Activated CD4-positive, alpha-beta T cell treated with anti-CD3 and anti-CD28 coated beads for 24 hours (primary cell): Measurements from ENCODE around the gene CIDEC.

Experiments
- DNase-seq, 2 donors: peaks; one replicate each; pipeline ENCODE4 v3.0.0-alpha.2; 2020; ENCODE audit warnings: low read depth in 2 of 2

The CIDEC gene

GRCh38 chr3:9879830-9880549, at the start of gene CIDEC:
CIDEC (minus strand) TSS chr3:9880253; CDS start chr3:9878486, 1,767 bp downstream.
- no peak for DNase-seq

GRCh38 chr3:9928158-9928557, 48.1 kb upstream of the CIDEC start:
- no peak for DNase-seq

- no peak for DNase-seq
Measured at GRCh38 chr3:9918261-9919038, 38.4 kb upstream of the CIDEC start.

- DNase-seq = no peak
Measured at GRCh38 chr3:9917820-9918219, 37.8 kb upstream of the CIDEC start.

- peak; percentile 19 to 40 for DNase-seq
Measured at GRCh38 chr3:9916734-9917680, 37.0 kb upstream of the CIDEC start, which contains the start of gene IL17RC. IL17RC (plus strand) TSS chr3:9917098; CDS start chr3:9917316, 218 bp downstream.

- DNase-seq = no peak
Measured at GRCh38 chr3:9916346-9916733, 36.3 kb upstream of the CIDEC start.

- DNase-seq = no peak
Measured at GRCh38 chr3:9915254-9916141, 35.4 kb upstream of the CIDEC start.

- peak in 1 of 2 donors; percentile 27 for DNase-seq
Measured at GRCh38 chr3:9914559-9915253, 34.7 kb upstream of the CIDEC start.

- DNase-seq = no peak
Measured at GRCh38 chr3:9914011-9914410, 34.0 kb upstream of the CIDEC start.

GRCh38 chr3:9913601-9914000, 33.5 kb upstream of the CIDEC start:
- no peak for DNase-seq

- DNase-seq = no peak
Measured at GRCh38 chr3:9912294-9912935, 32.4 kb upstream of the CIDEC start.

GRCh38 chr3:9911863-9912262, 31.8 kb upstream of the CIDEC start:
- DNase-seq = no peak

- DNase-seq = no peak
Measured at GRCh38 chr3:9909221-9910013, 29.4 kb upstream of the CIDEC start.

- no peak for DNase-seq
Measured at GRCh38 chr3:9908286-9908685, 28.2 kb upstream of the CIDEC start.

- DNase-seq = no peak
Measured at GRCh38 chr3:9906480-9906879, 26.4 kb upstream of the CIDEC start.

- DNase-seq = no peak
Measured at GRCh38 chr3:9903904-9904303, 23.9 kb upstream of the CIDEC start.

GRCh38 chr3:9903238-9903624, 23.2 kb upstream of the CIDEC start:
- DNase-seq = no peak

- no peak for DNase-seq
Measured at GRCh38 chr3:9902372-9903237, 22.6 kb upstream of the CIDEC start, which contains the start of gene IL17RE. IL17RE (plus strand) TSS chr3:9902848; CDS start chr3:9902933, 85 bp downstream.
